ENCODE measurements around the gene SART1.

GRCh38 chr11:65965986-65966762 is 4.6 kb downstream of the SART1 start:
- TF ChIP-seq CTCF (IDR thresholded peaks at IDR 0.05) (no peak), POLR2A (IDR thresholded peaks at IDR 0.05) (no peak)

All from Peyer's patch (tissue), 4 donors.